Measurements from ENCODE around the gene PABPC4L. TPM values are rescaled to one million over a fixed set of nuclear protein-coding genes. Genes with fewer than 3 reads are reported as not detected.

The PABPC4L gene
- total RNA-seq, 6 experiments from 2014 or later, result 0.06 to 0.20 (median 0.16) TPM; not detected in 1

GRCh38 chr4:134189949-134190348 lies 11.6 kb downstream of the PABPC4L start:
- no peaks in the 10 kb centered on the region for H3K36me3 ChIP-seq
- intact Hi-C loops (cut with DNase I), result no loop called here
- DNase-seq (no peak), ATAC-seq (no peak)
- H3K27me3 ChIP-seq, result no peaks in the 10 kb centered on the region
- WGBS (ENCODE audit: insufficient coverage, low coverage, low lambda C conversion rate, missing lambda C conversion rate), result 0% methylated on average over 1 of the region's 1 CpG
- no peak overlapping the region for H3K4me3 ChIP-seq
- no peaks in the 10 kb centered on the region for H3K9me3 ChIP-seq
- no peaks in the 10 kb centered on the region for H3K4me1 ChIP-seq
- TF ChIP-seq CTCF (IDR thresholded peaks at IDR 0.05), result no peak
- TF ChIP-seq POLR2A (IDR thresholded peaks at IDR 0.05), result no peak
- no peak overlapping the region for H3K27ac ChIP-seq

- intact Hi-C loops (cut with DNase I), result no loop called here
Measured at GRCh38 chr4:134189480-134189879, 12.1 kb downstream of the PABPC4L start.

GRCh38 chr4:134178706-134179105 lies 22.9 kb downstream of the PABPC4L start:
- Histone ChIP-seq H3K27me3 (no peaks in the 10 kb centered on the region), H3K4me3 (no peak overlapping the region), H3K36me3 (no peaks in the 10 kb centered on the region), H3K27ac (no peak overlapping the region), H3K4me1 (no peaks in the 10 kb centered on the region), H3K9me3 (no peaks in the 10 kb centered on the region)
- TF ChIP-seq POLR2A (IDR thresholded peaks at IDR 0.05) (no peak), CTCF (IDR thresholded peaks at IDR 0.05) (no peak)
- DNase-seq (no peak), ATAC-seq (no peak)
- intact Hi-C loops (cut with DNase I), result no loop called here

More at GRCh38 chr4:134189480-134189879, 12.1 kb downstream of the PABPC4L start:
- Histone ChIP-seq H3K9me3 (no peaks in the 10 kb centered on the region), H3K36me3 (no peaks in the 10 kb centered on the region), H3K4me1 (no peaks in the 10 kb centered on the region), H3K27me3 (no peaks in the 10 kb centered on the region), H3K4me3 (no peak overlapping the region), H3K27ac (no peak overlapping the region)
- TF ChIP-seq POLR2A (IDR thresholded peaks at IDR 0.05) (no peak), CTCF (IDR thresholded peaks at IDR 0.05) (no peak)
- DNase-seq (no peak), ATAC-seq (no peak)
- 0% methylated on average over 1 of the region's 1 CpG for WGBS (ENCODE audit: insufficient coverage, low coverage, low lambda C conversion rate, missing lambda C conversion rate)

GRCh38 chr4:134174271-134174670 lies 27.3 kb downstream of the PABPC4L start:
- H3K4me1 ChIP-seq, result no peaks in the 10 kb centered on the region
- no peaks in the 10 kb centered on the region for H3K36me3 ChIP-seq
- H3K27me3 ChIP-seq, result no peaks in the 10 kb centered on the region
- TF ChIP-seq CTCF (IDR thresholded peaks at IDR 0.05) (no peak), POLR2A (IDR thresholded peaks at IDR 0.05) (no peak)
- intact Hi-C loops (cut with DNase I), result no loop called here
- ATAC-seq, result no peak
- H3K4me3 ChIP-seq, result no peak overlapping the region
- WGBS (ENCODE audit: insufficient coverage, low coverage, low lambda C conversion rate, missing lambda C conversion rate), result 100% methylated on average over 1 of the region's 1 CpG
- H3K27ac ChIP-seq, result no peak overlapping the region
- H3K9me3 ChIP-seq, result no peaks in the 10 kb centered on the region
- no peak for DNase-seq

- DNase-seq, result no peak
- no peak for TF ChIP-seq CTCF (IDR thresholded peaks at IDR 0.05)
- no peak for TF ChIP-seq POLR2A (IDR thresholded peaks at IDR 0.05)
- 17% methylated on average over 2 of the region's 2 CpGs for WGBS (ENCODE audit: insufficient coverage, low coverage, low lambda C conversion rate, missing lambda C conversion rate)
Measured at GRCh38 chr4:134160211-134160610, 41.4 kb downstream of the PABPC4L start.

More at GRCh38 chr4:134160211-134160610, 41.4 kb downstream of the PABPC4L start:
- Histone ChIP-seq H3K9me3 (no peaks in the 10 kb centered on the region), H3K27me3 (no peaks in the 10 kb centered on the region), H3K27ac (no peak overlapping the region), H3K4me1 (no peaks in the 10 kb centered on the region), H3K36me3 (no peaks in the 10 kb centered on the region), H3K4me3 (no peak overlapping the region)
- no peak for ATAC-seq
- intact Hi-C loops (cut with DNase I), result no loop called here
